Measurements from ENCODE around the gene SLC3A2. TPM values are rescaled to one million over a fixed set of nuclear protein-coding genes. Genes with fewer than 3 reads are reported as not detected.
A peak's percentile ranks its signal among the peaks of the same experiment; 100 is the strongest.

Gene SLC3A2
- polyA plus RNA-seq, 5 donors, result 167 to 197 (median 172) TPM

- peak; percentile 66 to 83 for DNase-seq
Measured at GRCh38 chr11:62905927-62906531, 25.3 kb downstream of the SLC3A2 start.

GRCh38 chr11:62908468-62909072 is 27.9 kb downstream of the SLC3A2 start:
- DNase-seq, result no peak

- peak; percentile 59 to 61 for DNase-seq
Measured at GRCh38 chr11:62909107-62909894, 28.6 kb downstream of the SLC3A2 start.

GRCh38 chr11:62910141-62910882 is 29.6 kb downstream of the SLC3A2 start:
- DNase-seq, result no peak

GRCh38 chr11:62911137-62912130 is 30.7 kb downstream of the SLC3A2 start:
- no peak for DNase-seq

- DNase-seq, result no peak
Measured at GRCh38 chr11:62912268-62912667, 31.6 kb downstream of the SLC3A2 start.

GRCh38 chr11:62914416-62914815 is 33.7 kb downstream of the SLC3A2 start:
- no peak for DNase-seq

- DNase-seq, result no peak
Measured at GRCh38 chr11:62917906-62918502, 37.3 kb downstream of the SLC3A2 start.

- DNase-seq, result no peak
Measured at GRCh38 chr11:62918531-62918930, 37.8 kb downstream of the SLC3A2 start.

- DNase-seq, result no peak
Measured at GRCh38 chr11:62919476-62919875, 38.8 kb downstream of the SLC3A2 start.

GRCh38 chr11:62919898-62920640 is 39.4 kb downstream of the SLC3A2 start:
- no peak for DNase-seq

GRCh38 chr11:62921201-62921572 is 40.5 kb downstream of the SLC3A2 start, which contains the start of gene CHRM1:
TSS of gene CHRM1 (minus strand) at chr11:62921363. CDS start at chr11:62911100, 10,263 bp downstream.
- DNase-seq, result no peak

GRCh38 chr11:62921573-62922188 is 41.0 kb downstream of the SLC3A2 start:
- no peak for DNase-seq

- DNase-seq, result no peak
Measured at GRCh38 chr11:62922189-62922589, 41.5 kb downstream of the SLC3A2 start.

GRCh38 chr11:62922653-62923431 is 42.1 kb downstream of the SLC3A2 start:
- DNase-seq, result no peak

- DNase-seq, result no peak
Measured at GRCh38 chr11:62923601-62924411, 43.1 kb downstream of the SLC3A2 start.

- DNase-seq, result no peak
Measured at GRCh38 chr11:62925308-62925707, 44.6 kb downstream of the SLC3A2 start.

All from right lung (tissue), 5 donors.